GM23338 (cell line): Measurements from ENCODE around the gene IL15RA. TPM values are rescaled to one million over a fixed set of nuclear protein-coding genes. Genes with fewer than 3 reads are reported as not detected.

Experiments
- ATAC-seq: fragments of 200-7000 bp; cut with Tn5 transposase; 3 replicates; pipeline ENCODE4 v1.9.1; 2020
- DNase-seq: peaks from one replicate; pipeline ENCODE4 v3.0.0-alpha.2; 2015; ENCODE audit warnings: low spot score
- H2AFZ ChIP-seq: fragments of 200-600 bp; sonication (generic); 2 replicates; pipeline ENCODE4 v1.8.0; 2016; ENCODE audit warnings: antibody characterized with exemption, mild to moderate bottlenecking, moderate library complexity
- H3F3A ChIP-seq: fragments of 200-600 bp; sonication (generic); replicated peaks from 2 replicates; pipeline ENCODE4 v1.8.0; 2017; ENCODE audit warnings: antibody characterized with exemption, mixed run types, low read depth
- H3K27ac ChIP-seq: fragments of 200-600 bp; sonication (generic); 2 replicates; pipeline ENCODE4 v1.6.1; 2016; ENCODE audit warnings: low read depth
- H3K27me3 ChIP-seq: fragments of 200-600 bp; sonication (generic); 2 replicates; pipeline ENCODE4 v1.8.0; 2016; ENCODE audit warnings: mild to moderate bottlenecking, mixed run types, moderate library complexity; ENCODE audit not compliant: insufficient read depth
- H3K36me3 ChIP-seq: fragments of 200-600 bp; sonication (generic); 2 replicates; pipeline ENCODE4 v1.8.0; 2016; ENCODE audit warnings: mild to moderate bottlenecking; ENCODE audit not compliant: insufficient read depth
- H3K4me1 ChIP-seq: fragments of 200-600 bp; sonication (generic); 2 replicates; pipeline ENCODE4 v1.8.0; 2016; ENCODE audit warnings: mild to moderate bottlenecking, moderate library complexity; ENCODE audit not compliant: insufficient read depth
- H3K4me2 ChIP-seq: fragments of 200-600 bp; sonication (generic); 2 replicates; pipeline ENCODE4 v1.7.1; 2017; ENCODE audit warnings: mixed run types
- H3K4me3 ChIP-seq: fragments of 200-600 bp; sonication (generic); 2 replicates; pipeline ENCODE4 v1.6.1; 2016; ENCODE audit warnings: mixed run types
- H3K79me2 ChIP-seq: fragments of 200-600 bp; sonication (generic); replicated peaks from 2 replicates; pipeline ENCODE4 v1.8.0; 2017; ENCODE audit warnings: mild to moderate bottlenecking; ENCODE audit not compliant: insufficient read depth
- H3K9me2 ChIP-seq: fragments of 200-600 bp; sonication (generic); 2 replicates; pipeline ENCODE4 v1.8.0; 2017; ENCODE audit not compliant: insufficient read depth
- H4K20me1 ChIP-seq: fragments of 200-600 bp; sonication (generic); replicated peaks from 2 replicates; pipeline ENCODE4 v1.8.0; 2017; ENCODE audit warnings: mild to moderate bottlenecking; ENCODE audit not compliant: insufficient read depth
- H3K27ac Mint-ChIP-seq: 2 replicates; pipeline ENCODE4 v1.8.0; 2020; ENCODE audit warnings: inconsistent platforms, mild to moderate bottlenecking, moderate library complexity, mixed read lengths
- H3K27me3 Mint-ChIP-seq: 3 replicates; pipeline ENCODE4 v1.8.0; 2022; ENCODE audit warnings: low read depth, mild to moderate bottlenecking, moderate library complexity, mixed read lengths, inconsistent platforms; ENCODE audit not compliant: insufficient read depth, poor library complexity
- H3K36me3 Mint-ChIP-seq: 3 replicates; pipeline ENCODE4 v1.8.0; 2021; ENCODE audit warnings: low read depth, mild to moderate bottlenecking, inconsistent platforms, moderate library complexity, mixed read lengths
- H3K4me1 Mint-ChIP-seq: 3 replicates; pipeline ENCODE4 v1.8.0; 2020; ENCODE audit warnings: mild to moderate bottlenecking, inconsistent platforms, mixed read lengths
- H3K4me3 Mint-ChIP-seq: 3 replicates; pipeline ENCODE4 v1.8.0; 2021; ENCODE audit warnings: moderate library complexity, mild to moderate bottlenecking, inconsistent platforms, mixed read lengths
- H3K9me3 Mint-ChIP-seq: 3 replicates; pipeline ENCODE4 v1.8.0; 2020; ENCODE audit warnings: moderate library complexity, mild to moderate bottlenecking, inconsistent platforms, mixed read lengths
- CREB1 ChIP-seq: fragments of 250-450 bp; sonication (Bioruptor Pico); IDR thresholded peaks from 2 replicates; pipeline ENCODE4 v1.5.0; 2020; ENCODE audit warnings: low read depth, mild to moderate bottlenecking, moderate library complexity
- CTCF ChIP-seq, 2 experiments: fragments of 200-600 bp in 1 of 2; sonication (generic) in 1 of 2; conservative IDR thresholded peaks; 2 replicates each; pipeline versions ENCODE4 v1.5.1 to v1.6.1; 2016 to 2017; ENCODE audit warnings: antibody characterized with exemption in 2 of 2, low read depth in 2 of 2, mild to moderate bottlenecking in 2 of 2, moderate library complexity in 1 of 2
- ETS1 ChIP-seq: IDR thresholded peaks from 2 replicates; pipeline ENCODE4 v1.6.1; 2016; ENCODE audit warnings: antibody characterized with exemption
- EZH2 ChIP-seq: fragments of 200-600 bp; sonication (generic); IDR thresholded peaks from one replicate; pipeline ENCODE4 v1.8.0; 2017; ENCODE audit warnings: antibody characterized with exemption, mild to moderate bottlenecking, low read depth; ENCODE audit not compliant: unreplicated experiment
- EZH2phosphoT487 ChIP-seq: fragments of 200-600 bp; sonication (generic); IDR thresholded peaks from one replicate; pipeline ENCODE4 v1.8.1; 2018; ENCODE audit warnings: antibody characterized with exemption; ENCODE audit not compliant: unreplicated experiment
- JUNB ChIP-seq: IDR thresholded peaks from one replicate; pipeline ENCODE4 v1.6.1; 2016; ENCODE audit warnings: antibody characterized with exemption; ENCODE audit not compliant: unreplicated experiment
- NANOG ChIP-seq: IDR thresholded peaks from 2 replicates; pipeline ENCODE4 v1.6.1; 2016; ENCODE audit warnings: antibody characterized with exemption, borderline replicate concordance
- POLR2AphosphoS5 ChIP-seq: IDR thresholded peaks from 2 replicates; pipeline ENCODE4 v1.6.1; 2016; ENCODE audit warnings: antibody characterized with exemption, low read depth
- REST ChIP-seq: IDR thresholded peaks from one replicate; pipeline ENCODE4 v1.6.1; 2018; ENCODE audit warnings: antibody characterized with exemption; ENCODE audit not compliant: unreplicated experiment
- STAT1 ChIP-seq: IDR thresholded peaks from one replicate; pipeline ENCODE4 v1.6.1; 2016; ENCODE audit warnings: antibody characterized with exemption; ENCODE audit not compliant: unreplicated experiment
- ZNF114 ChIP-seq: fragments of 250-450 bp; sonication (Bioruptor Pico); IDR thresholded peaks from 2 replicates; pipeline ENCODE4 v1.5.0; 2020; ENCODE audit warnings: mild to moderate bottlenecking, moderate library complexity
- ZNF331 ChIP-seq: fragments of 250-450 bp; sonication (Bioruptor Pico); IDR thresholded peaks from 2 replicates; pipeline ENCODE4 v1.5.0; 2020; ENCODE audit warnings: low read depth, mild to moderate bottlenecking, moderate library complexity
- ZNF462 ChIP-seq: fragments of 250-450 bp; sonication (Bioruptor Pico); IDR thresholded peaks from 2 replicates; pipeline ENCODE4 v1.5.0; 2020; ENCODE audit warnings: mild to moderate bottlenecking, moderate library complexity
- polyA plus RNA-seq: library from polyadenylated mRNA; unstranded; fragments of >200 nt; fragmentation: Nextera tagmentation; extraction: Ambion mirVana; gene quantifications from 2 replicates; pipeline ENCODE4 v1.2.1, GENCODE V29; 2016
- total RNA-seq: library from RNA; depleted of rRNA; stranded (reverse); fragments of >200 nt; shearing (Covaris generic); gene quantifications from 2 replicates; pipeline ENCODE4 v1.2.3, GENCODE V29; 2014

Gene IL15RA
- total and polyA plus RNA-seq, 2 experiments from 2014 or later = 1.6 to 2.2 TPM

GRCh38 chr10:5965266-5965665 is 12.1 kb downstream of the IL15RA start:
- H3K36me3 ChIP-seq = no peaks in the 10 kb centered on the region
- DNase-seq (no peak), ATAC-seq (no peak)
- H3F3A ChIP-seq = no peaks in the 10 kb centered on the region
- Mint-ChIP-seq H3K27ac (no peak overlapping the region), H3K36me3 (no peaks in the 10 kb centered on the region), H3K4me1 (no peaks in the 10 kb centered on the region; the same call in 2 of the 3 replicates), H3K4me3 (no peak overlapping the region), H3K27me3 (peaks cover 8% of the 10 kb centered on the region), H3K9me3 (no peaks in the 10 kb centered on the region)
- no peak overlapping the region for H3K4me2 ChIP-seq
- no peaks in the 10 kb centered on the region for H3K4me1 ChIP-seq
- no peaks in the 10 kb centered on the region for H3K9me2 ChIP-seq
- no peak overlapping the region for H3K4me3 ChIP-seq
- no peak overlapping the region for H3K27ac ChIP-seq
- no peaks in the 10 kb centered on the region for H4K20me1 ChIP-seq
- H3K27me3 ChIP-seq = no peaks in the 10 kb centered on the region
- H2AFZ ChIP-seq = no peak overlapping the region
- no peak for TF ChIP-seq ETS1
- TF ChIP-seq CTCF (conservative IDR thresholded peaks at IDR 0.05; ENCODE audit: low read depth in 2 of 2) = no peak
- TF ChIP-seq ZNF114 (CRISPR knock-in tag) = no peak
- TF ChIP-seq NANOG = no peak
- no peak for TF ChIP-seq JUNB
- TF ChIP-seq ZNF462 (CRISPR knock-in tag) = no peak
- no peak for TF ChIP-seq POLR2AphosphoS5
- no peak for TF ChIP-seq STAT1
- TF ChIP-seq CREB1 (CRISPR knock-in tag) = no peak
- no peak for TF ChIP-seq EZH2
- no peak for TF ChIP-seq ZNF331 (CRISPR knock-in tag)
- no peak for TF ChIP-seq EZH2phosphoT487
- no peak for TF ChIP-seq REST
- H3K79me2 ChIP-seq = no peaks in the 10 kb centered on the region
